SK-N-SH treated with all-trans-retinoic acid at 6 μM for 48 hours (cell line): ENCODE data around the gene EFNA4.

Experiments
- ARNTL ChIP-seq: fragments of 450-650 bp; formaldehyde crosslinking; IDR thresholded peaks from 2 replicates; pipeline ENCODE4 v1.5.0; 2020; ENCODE audit warnings: low read depth, mild to moderate bottlenecking, moderate library complexity, borderline replicate concordance
- ESRRG ChIP-seq: fragments of 250-450 bp; sonication (Bioruptor Pico); IDR thresholded peaks from 2 replicates; pipeline ENCODE4 v1.6.1; 2021; ENCODE audit warnings: mild to moderate bottlenecking
- GLIS3 ChIP-seq: fragments of 250-450 bp; sonication (Bioruptor Pico); IDR thresholded peaks from 2 replicates; pipeline ENCODE4 v1.5.0; 2020; ENCODE audit warnings: mild to moderate bottlenecking, moderate library complexity
- ISL1 ChIP-seq: fragments of 250-450 bp; sonication (Bioruptor Pico); IDR thresholded peaks from 2 replicates; pipeline ENCODE4 v2.1.2; 2022; ENCODE audit warnings: mild to moderate bottlenecking, moderate library complexity
- OSR1 ChIP-seq: fragments of 250-450 bp; sonication (Bioruptor Pico); IDR thresholded peaks from 2 replicates; pipeline ENCODE4 v1.8.0; 2022; ENCODE audit warnings: moderate library complexity, mild to moderate bottlenecking, inconsistent platforms
- PATZ1 ChIP-seq: fragments of 250-450 bp; sonication (Bioruptor Pico); IDR thresholded peaks from 2 replicates; pipeline ENCODE4 v1.8.0; 2020; ENCODE audit warnings: mild to moderate bottlenecking, moderate library complexity, borderline replicate concordance
- RARB ChIP-seq: fragments of 250-450 bp; sonication (Bioruptor Pico); IDR thresholded peaks from 2 replicates; pipeline ENCODE4 v1.8.0; 2021; ENCODE audit warnings: mild to moderate bottlenecking, moderate library complexity
- SNAI2 ChIP-seq: fragments of 250-450 bp; sonication (Bioruptor Pico); IDR thresholded peaks from 2 replicates; pipeline ENCODE4 v1.5.0; 2020; ENCODE audit warnings: mild to moderate bottlenecking, moderate library complexity
- ZFP3 ChIP-seq: fragments of 250-450 bp; sonication (Bioruptor Pico); IDR thresholded peaks from 2 replicates; pipeline ENCODE4 v1.5.0; 2020; ENCODE audit warnings: mild to moderate bottlenecking, moderate library complexity
- ZNF565 ChIP-seq: fragments of 450-650 bp; formaldehyde crosslinking; conservative IDR thresholded peaks from 2 replicates; pipeline ENCODE4 v1.5.0; 2020; ENCODE audit warnings: low read depth, mild to moderate bottlenecking, moderate library complexity

DNA sequence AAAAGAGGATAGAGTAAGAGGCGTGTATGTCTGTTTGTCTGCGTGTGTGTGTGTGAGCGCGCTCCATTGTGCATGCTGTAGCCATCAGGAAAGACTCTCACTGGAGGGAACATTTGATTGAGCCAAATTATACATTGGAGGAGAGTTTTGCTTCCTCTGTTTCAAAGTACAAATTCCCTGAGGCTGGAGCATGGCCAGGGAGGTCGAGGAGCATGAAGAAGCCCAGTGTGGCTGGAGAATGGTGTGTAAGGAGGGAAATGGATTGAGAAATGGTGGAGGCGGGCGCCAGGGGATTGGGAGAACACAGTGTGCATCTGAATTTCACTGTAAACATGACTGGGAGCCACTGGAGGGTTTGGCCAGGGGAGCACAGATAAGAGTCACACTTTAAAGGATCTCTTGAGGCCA, 42.1 kb downstream of the EFNA4 start:
- TF ChIP-seq PATZ1 (no peak), SNAI2 (CRISPR knock-in tag) (no peak), OSR1 (CRISPR knock-in tag) (no peak), RARB (CRISPR knock-in tag) (no peak), ESRRG (CRISPR knock-in tag) (no peak), GLIS3 (CRISPR knock-in tag) (no peak), ISL1 (CRISPR knock-in tag) (no peak), ARNTL (CRISPR knock-in tag) (no peak), ZNF565 (no peak), ZFP3 (CRISPR knock-in tag) (no peak)
